AG20443 (cell line): ENCODE results near the gene NAV2.

Source experiments
- DNase-seq: peaks from one replicate; pipeline ENCODE4 v3.0.0; 2012; ENCODE audit warnings: low spot score, mixed read lengths

NAV2 gene

DNA sequence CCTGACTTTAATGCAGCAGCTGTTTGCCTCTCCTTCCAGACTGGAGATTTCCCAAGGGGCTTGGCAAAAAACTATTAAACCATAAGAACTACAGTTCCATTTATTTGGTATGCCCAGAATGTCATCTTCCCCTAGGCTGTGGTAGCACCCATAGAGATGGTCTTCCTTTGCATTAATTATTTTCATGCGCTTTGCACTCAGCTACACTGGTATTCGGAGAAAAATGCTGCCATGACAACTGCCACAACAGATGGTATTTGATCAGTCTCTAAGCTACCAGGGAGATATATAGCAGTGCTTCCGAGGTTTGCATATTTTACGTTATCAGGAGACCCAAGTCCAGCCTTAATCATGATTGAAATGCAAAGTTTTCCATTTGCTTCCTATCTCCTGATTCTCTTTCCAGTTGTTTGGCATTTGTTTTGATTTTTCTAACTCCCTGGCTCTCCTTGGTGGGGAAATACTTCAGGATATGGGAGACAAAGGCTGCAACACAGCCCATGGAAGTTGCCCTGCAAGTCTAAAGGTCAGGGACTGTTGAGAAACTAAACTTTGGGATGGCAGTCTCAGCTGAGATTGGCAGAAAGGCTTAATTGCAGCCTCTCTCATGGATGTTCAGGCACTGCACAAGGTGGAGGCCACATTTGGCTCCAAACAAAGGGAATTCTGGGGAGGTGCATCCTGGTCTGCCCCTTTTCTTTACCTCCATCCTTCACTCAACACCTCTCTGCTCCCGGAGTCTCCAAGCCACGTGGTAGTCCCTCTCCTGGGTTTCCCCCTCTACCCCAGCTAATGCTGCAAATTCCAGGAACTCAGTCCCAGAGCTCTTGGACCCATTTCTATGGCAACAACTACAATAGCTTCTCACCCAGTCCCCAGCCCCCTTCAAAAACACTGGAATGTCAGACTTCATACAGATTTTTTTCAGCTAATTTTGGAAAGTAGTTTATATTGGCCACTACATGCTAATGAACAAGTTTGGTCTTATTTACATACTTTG, 151.8 kb downstream of the NAV2 start:
- no peak for DNase-seq

- no peak for DNase-seq
These were observed 153.4 kb downstream of the NAV2 start for GRCh38 chr11:19866037-19866436.

DNA sequence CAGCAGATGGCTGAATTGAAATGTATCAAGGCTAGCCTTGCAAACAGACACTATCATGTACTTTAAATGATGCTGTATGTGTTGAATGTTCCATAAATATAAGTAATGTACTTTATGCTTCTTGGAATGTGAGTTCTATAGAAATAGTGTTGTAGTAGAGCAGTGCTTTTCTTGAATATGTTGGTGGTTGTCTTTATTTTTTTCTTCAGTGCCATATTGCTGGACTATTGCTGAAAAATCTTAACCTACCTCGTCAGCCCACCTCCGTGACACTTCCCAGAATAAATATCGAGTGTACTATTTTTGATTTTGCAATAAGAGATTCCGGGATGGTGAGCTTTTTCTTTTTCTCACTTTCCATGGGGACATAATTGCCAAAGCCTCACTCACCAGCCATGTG, 153.9 kb downstream of the NAV2 start:
- no peak for DNase-seq

DNA sequence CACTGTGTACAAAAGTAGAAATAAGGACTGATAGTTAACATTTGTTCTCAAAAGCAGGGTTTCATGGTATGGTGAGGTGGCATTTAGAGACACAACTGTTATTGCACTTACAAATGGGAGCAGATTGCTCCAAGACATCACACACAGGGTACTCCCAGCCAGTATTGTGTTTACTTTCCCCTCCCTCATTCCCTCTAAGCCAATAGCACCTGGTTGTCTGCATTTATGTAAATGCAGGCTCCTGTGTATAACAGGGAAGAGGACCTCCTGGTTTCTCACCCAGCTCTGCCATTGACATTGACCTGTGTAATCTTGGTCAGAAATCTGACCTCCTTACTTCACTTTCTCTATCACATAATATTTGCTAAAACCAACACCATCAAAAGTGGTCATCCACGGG, 154.4 kb downstream of the NAV2 start:
- no peak for DNase-seq

DNA sequence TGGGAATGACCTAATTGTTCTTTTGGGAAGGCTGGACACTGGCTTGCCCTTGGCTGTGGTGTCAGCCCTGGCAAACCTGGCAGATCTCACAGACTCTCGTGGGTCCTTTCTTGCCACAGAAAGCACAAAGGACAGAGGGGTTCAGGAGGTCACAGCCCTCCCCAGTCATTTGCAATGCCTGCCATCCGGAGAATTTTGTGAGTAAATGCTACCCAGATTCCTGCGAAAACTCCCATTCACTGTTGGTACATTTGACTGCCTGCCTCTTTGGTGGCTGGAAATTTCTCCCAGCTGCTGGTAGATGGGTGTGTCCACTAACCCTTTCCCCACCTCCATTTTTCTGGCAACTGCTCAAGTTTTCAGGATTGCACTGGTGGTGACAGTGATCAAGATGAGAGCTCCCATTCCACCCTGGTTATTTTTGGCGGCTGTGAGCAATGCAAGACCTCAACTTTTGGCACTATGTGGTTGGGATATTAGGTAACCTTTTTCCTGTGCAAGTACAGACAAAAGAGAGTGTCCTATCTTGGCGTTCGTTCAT, 155.7 kb downstream of the NAV2 start:
- peak; percentile 89 for DNase-seq

DNA sequence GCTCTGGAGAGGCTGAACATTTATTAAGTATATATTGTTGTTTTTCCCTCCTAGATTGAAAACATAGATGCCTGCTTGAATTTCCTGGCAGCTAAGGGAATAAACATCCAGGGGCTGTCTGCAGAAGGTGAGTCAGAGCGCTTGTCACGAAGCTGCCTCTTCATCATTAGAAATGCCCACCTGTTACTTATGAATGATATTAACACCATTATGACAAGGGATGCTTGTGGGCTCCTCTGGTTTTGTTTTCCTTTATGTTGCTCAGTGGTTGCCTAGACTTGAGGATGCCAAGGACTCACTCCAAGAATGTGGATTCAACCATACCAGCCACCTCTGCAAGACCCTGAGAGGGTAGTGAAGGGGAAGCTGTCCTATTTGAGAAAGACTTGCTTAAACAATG, 156.2 kb downstream of the NAV2 start:
- peak; percentile 19 for DNase-seq

DNA sequence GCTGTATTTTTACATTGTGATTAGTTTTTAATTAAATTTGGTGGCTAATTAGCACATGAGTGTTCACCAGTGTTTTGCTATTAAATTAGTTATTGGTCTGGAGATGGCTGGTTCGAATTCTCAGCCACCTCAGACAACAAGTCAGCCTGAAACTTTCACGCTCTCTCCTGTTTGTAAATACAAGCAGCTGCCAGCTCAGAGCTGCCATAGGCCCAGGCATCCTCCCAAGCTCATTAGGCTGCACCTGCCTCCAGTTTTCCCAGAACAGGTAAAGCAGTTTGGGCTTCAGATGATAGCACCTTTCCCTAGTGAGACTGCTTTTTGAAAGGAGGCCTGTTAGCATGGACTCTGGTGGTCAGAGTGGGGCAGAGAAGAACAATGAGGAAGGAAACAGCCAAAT, 156.8 kb downstream of the NAV2 start:
- no peak for DNase-seq

DNA sequence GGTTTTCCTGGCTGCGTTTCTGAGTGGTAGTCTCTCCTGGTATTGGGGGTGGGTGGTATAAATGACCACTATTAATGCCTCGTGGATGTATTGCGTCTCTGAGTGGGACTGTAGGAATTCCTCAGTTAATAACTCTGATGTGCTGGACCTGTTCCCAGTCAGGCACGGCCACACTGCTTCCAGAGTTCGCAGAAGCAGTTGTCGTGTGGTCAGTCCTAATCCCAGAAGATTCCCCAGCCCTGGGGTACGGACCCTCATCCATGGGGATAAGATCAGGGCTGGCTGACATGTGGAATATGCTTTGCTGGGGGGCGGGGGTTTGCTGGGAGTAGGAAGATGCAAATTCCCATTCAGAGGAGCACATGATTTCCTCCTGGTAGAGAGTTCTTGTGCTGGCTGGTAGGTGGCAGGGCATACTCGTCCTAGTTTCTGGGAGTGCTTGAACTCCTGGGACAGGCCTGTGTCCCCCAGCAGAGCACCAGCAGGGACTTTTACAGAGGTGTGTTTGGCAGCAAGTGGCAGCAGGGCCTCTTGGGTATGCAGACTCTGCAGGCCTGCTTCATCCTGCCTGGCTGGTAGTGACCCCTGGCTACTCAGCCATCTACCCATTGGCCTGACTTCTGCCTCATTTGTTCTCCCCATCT, 157.4 kb downstream of the NAV2 start:
- DNase-seq: no peak

- no peak for DNase-seq
These were observed 158.9 kb downstream of the NAV2 start for GRCh38 chr11:19871531-19871930.

GRCh38 chr11:19872512-19873145, 160.0 kb downstream of the NAV2 start:
- DNase-seq: no peak

GRCh38 chr11:19873730-19874129, 161.1 kb downstream of the NAV2 start:
- DNase-seq: no peak

DNA sequence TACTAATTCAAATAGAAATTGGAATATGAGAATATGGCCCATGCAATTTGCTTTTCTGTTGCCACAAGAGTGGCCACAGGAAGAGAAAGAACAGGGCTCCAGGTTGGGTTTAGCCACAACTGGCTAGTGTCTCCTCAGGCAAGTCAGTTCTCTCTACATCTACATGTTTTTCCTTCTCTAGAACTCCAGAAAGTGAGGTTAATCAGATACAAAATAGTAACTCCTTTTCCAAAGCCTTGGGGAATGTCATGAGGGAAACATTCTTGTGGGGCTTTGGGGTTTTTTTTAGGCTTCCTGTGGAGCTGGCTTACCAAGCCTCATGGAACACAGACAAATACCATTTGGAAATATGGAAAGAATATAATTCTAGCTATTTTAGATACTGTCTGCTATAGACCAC, 161.6 kb downstream of the NAV2 start:
- peak; percentile 32 for DNase-seq

DNA sequence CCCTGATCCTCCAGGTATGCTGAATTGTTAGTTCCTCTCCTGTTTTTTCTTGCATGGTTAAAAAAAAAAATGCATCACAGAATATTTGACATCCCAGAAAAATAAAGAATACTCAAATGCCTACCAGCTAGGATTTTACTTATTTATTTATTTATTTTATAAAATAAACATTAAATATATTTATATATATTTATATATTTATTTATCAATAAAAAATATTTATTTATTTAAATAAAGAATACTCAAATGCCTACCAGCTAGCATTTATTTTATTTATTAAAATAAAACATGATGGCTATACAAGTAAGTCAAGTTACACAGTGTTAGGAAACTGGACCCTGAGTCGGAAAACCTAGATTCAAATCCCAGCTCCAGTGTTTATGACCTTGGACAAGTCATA, 164.1 kb downstream of the NAV2 start:
- no peak for DNase-seq

- no peak for DNase-seq
These were observed 165.9 kb downstream of the NAV2 start for GRCh38 chr11:19878520-19878919.

- DNase-seq: no peak
These were observed 166.9 kb downstream of the NAV2 start for GRCh38 chr11:19879307-19880087.

DNA sequence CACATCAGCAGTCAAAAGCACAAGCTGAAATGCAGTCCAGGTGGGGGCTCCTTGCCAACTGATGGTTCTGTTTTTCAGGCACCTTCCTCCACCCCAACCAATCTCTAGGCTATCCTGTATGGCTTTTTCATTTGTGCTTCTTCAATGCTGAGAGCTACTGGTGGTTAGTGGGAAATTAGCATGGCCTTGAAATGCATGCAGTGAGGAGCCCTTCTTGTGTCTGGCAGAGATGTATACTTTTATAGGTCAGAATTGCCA, 167.4 kb downstream of the NAV2 start:
- no peak for DNase-seq

GRCh38 chr11:19881177-19881576, 168.5 kb downstream of the NAV2 start:
- no peak for DNase-seq

- no peak for DNase-seq
These were observed 169.7 kb downstream of the NAV2 start for GRCh38 chr11:19882356-19882755.

- no peak for DNase-seq
These were observed 173.9 kb downstream of the NAV2 start for GRCh38 chr11:19886498-19886897.

DNA sequence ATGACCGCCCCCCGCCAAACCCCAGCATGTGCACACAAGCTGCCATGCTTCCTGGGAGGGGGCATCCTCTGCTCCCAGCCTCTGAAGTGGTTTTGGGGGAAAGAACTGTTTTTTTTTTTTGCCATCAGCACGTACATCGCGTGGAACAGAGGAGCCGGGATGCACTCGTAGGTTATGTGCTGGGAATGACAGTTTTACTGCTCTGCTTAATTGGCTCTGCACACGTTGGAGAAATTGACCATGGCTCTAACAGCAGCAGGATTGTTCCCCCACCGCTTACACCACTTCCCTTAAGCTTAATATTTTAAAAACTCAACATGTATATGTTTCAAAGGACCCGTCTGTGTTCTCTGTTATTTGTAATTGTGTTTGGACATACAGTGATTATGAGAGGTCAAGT, 175.2 kb downstream of the NAV2 start:
- DNase-seq: no peak

- DNase-seq: peak; percentile 40
These were observed 176.9 kb downstream of the NAV2 start for GRCh38 chr11:19889531-19889930.

GRCh38 chr11:19890308-19890707, 177.7 kb downstream of the NAV2 start:
- peak; percentile 82 for DNase-seq
